ENCODE measurements around the gene ADRA2C.

The ADRA2C gene

GRCh38 chr4:3791910-3792542, 25.8 kb downstream of the ADRA2C start:
- DNase-seq (ENCODE audit: low spot score), result no peak

GRCh38 chr4:3792813-3793212, 26.6 kb downstream of the ADRA2C start:
- no peak for DNase-seq (ENCODE audit: low spot score)

GRCh38 chr4:3793545-3793944, 27.4 kb downstream of the ADRA2C start:
- no peak for DNase-seq (ENCODE audit: low spot score)

GRCh38 chr4:3796960-3797359, 30.8 kb downstream of the ADRA2C start:
- DNase-seq (ENCODE audit: low spot score), result no peak

GRCh38 chr4:3797831-3798790, 31.9 kb downstream of the ADRA2C start:
- DNase-seq (ENCODE audit: low spot score), result no peak

- DNase-seq (ENCODE audit: low spot score), result no peak
Measured at GRCh38 chr4:3799496-3799895, 33.3 kb downstream of the ADRA2C start.

- DNase-seq (ENCODE audit: low spot score), result no peak
Measured at GRCh38 chr4:3800351-3800750, 34.2 kb downstream of the ADRA2C start.

- no peak for DNase-seq (ENCODE audit: low spot score)
Measured at GRCh38 chr4:3801521-3801920, 35.3 kb downstream of the ADRA2C start.

GRCh38 chr4:3801931-3802550, 35.9 kb downstream of the ADRA2C start:
- no peak for DNase-seq (ENCODE audit: low spot score)

GRCh38 chr4:3802571-3803474, 36.6 kb downstream of the ADRA2C start:
- DNase-seq (ENCODE audit: low spot score), result no peak

GRCh38 chr4:3803475-3803847, 37.3 kb downstream of the ADRA2C start:
- no peak for DNase-seq (ENCODE audit: low spot score)

GRCh38 chr4:3803946-3804345, 37.8 kb downstream of the ADRA2C start:
- no peak for DNase-seq (ENCODE audit: low spot score)

GRCh38 chr4:3805026-3805425, 38.8 kb downstream of the ADRA2C start:
- no peak for DNase-seq (ENCODE audit: low spot score)

- DNase-seq (ENCODE audit: low spot score), result no peak
Measured at GRCh38 chr4:3805731-3806130, 39.5 kb downstream of the ADRA2C start.

- DNase-seq (ENCODE audit: low spot score), result no peak
Measured at GRCh38 chr4:3807311-3807710, 41.1 kb downstream of the ADRA2C start.

- no peak for DNase-seq (ENCODE audit: low spot score)
Measured at GRCh38 chr4:3807822-3808496, 41.8 kb downstream of the ADRA2C start.

- DNase-seq (ENCODE audit: low spot score), result no peak
Measured at GRCh38 chr4:3808597-3808996, 42.4 kb downstream of the ADRA2C start.

GRCh38 chr4:3809028-3809427, 42.8 kb downstream of the ADRA2C start:
- no peak for DNase-seq (ENCODE audit: low spot score)

- DNase-seq (ENCODE audit: low spot score), result no peak
Measured at GRCh38 chr4:3809451-3810110, 43.4 kb downstream of the ADRA2C start.

- DNase-seq (ENCODE audit: low spot score), result no peak
Measured at GRCh38 chr4:3810111-3810680, 44.0 kb downstream of the ADRA2C start.

All from SK-N-DZ (cell line).